SK-N-SH treated with all-trans-retinoic acid at 6 μM for 48 hours (cell line): Measurements from ENCODE around the gene DENND1A.

ENCODE experiments used
- ATAC-seq: fragments of 200-7000 bp; cut with Tn5 transposase; 3 replicates; pipeline ENCODE4 v1.9.1; 2020; ENCODE audit warnings: mild to moderate bottlenecking, moderate library complexity
- ARNTL ChIP-seq: fragments of 450-650 bp; formaldehyde crosslinking; IDR thresholded peaks from 2 replicates; pipeline ENCODE4 v1.5.0; 2020; ENCODE audit warnings: low read depth, mild to moderate bottlenecking, moderate library complexity, borderline replicate concordance
- BACH2 ChIP-seq: fragments of 250-450 bp; sonication (Bioruptor Pico); IDR thresholded peaks from 2 replicates; pipeline ENCODE4 v1.9.0; 2021; ENCODE audit warnings: mild to moderate bottlenecking, borderline replicate concordance
- CSDC2 ChIP-seq: fragments of 250-450 bp; sonication (Bioruptor Pico); IDR thresholded peaks from 2 replicates; pipeline ENCODE4 v1.5.0; 2020; ENCODE audit warnings: mild to moderate bottlenecking, moderate library complexity
- ESRRG ChIP-seq: fragments of 250-450 bp; sonication (Bioruptor Pico); IDR thresholded peaks from 2 replicates; pipeline ENCODE4 v1.6.1; 2021; ENCODE audit warnings: mild to moderate bottlenecking
- GLIS3 ChIP-seq: fragments of 250-450 bp; sonication (Bioruptor Pico); IDR thresholded peaks from 2 replicates; pipeline ENCODE4 v1.5.0; 2020; ENCODE audit warnings: mild to moderate bottlenecking, moderate library complexity
- ISL1 ChIP-seq: fragments of 250-450 bp; sonication (Bioruptor Pico); IDR thresholded peaks from 2 replicates; pipeline ENCODE4 v2.1.2; 2022; ENCODE audit warnings: mild to moderate bottlenecking, moderate library complexity
- OSR1 ChIP-seq: fragments of 250-450 bp; sonication (Bioruptor Pico); IDR thresholded peaks from 2 replicates; pipeline ENCODE4 v1.8.0; 2022; ENCODE audit warnings: moderate library complexity, mild to moderate bottlenecking, inconsistent platforms
- PPARA ChIP-seq: fragments of 250-450 bp; sonication (Bioruptor Pico); IDR thresholded peaks from 2 replicates; pipeline ENCODE4 v1.5.0; 2020; ENCODE audit warnings: mild to moderate bottlenecking, borderline replicate concordance
- SNAI2 ChIP-seq: fragments of 250-450 bp; sonication (Bioruptor Pico); IDR thresholded peaks from 2 replicates; pipeline ENCODE4 v1.5.0; 2020; ENCODE audit warnings: mild to moderate bottlenecking, moderate library complexity
- TCF4 ChIP-seq: fragments of 250-450 bp; sonication (Bioruptor Pico); IDR thresholded peaks from 2 replicates; pipeline ENCODE4 v1.8.0; 2021; ENCODE audit warnings: mild to moderate bottlenecking, moderate library complexity, borderline replicate concordance
- TOX ChIP-seq: fragments of 250-450 bp; sonication (Bioruptor Pico); IDR thresholded peaks from 2 replicates; pipeline ENCODE4 v1.8.0; 2021; ENCODE audit warnings: mild to moderate bottlenecking, moderate library complexity, borderline replicate concordance
- ZFP3 ChIP-seq: fragments of 250-450 bp; sonication (Bioruptor Pico); IDR thresholded peaks from 2 replicates; pipeline ENCODE4 v1.5.0; 2020; ENCODE audit warnings: mild to moderate bottlenecking, moderate library complexity
- ZFP30 ChIP-seq: fragments of 450-650 bp; formaldehyde crosslinking; IDR thresholded peaks from 2 replicates; pipeline ENCODE4 v1.5.0; 2022; ENCODE audit warnings: mild to moderate bottlenecking, moderate library complexity
- ZNF565 ChIP-seq: fragments of 450-650 bp; formaldehyde crosslinking; conservative IDR thresholded peaks from 2 replicates; pipeline ENCODE4 v1.5.0; 2020; ENCODE audit warnings: low read depth, mild to moderate bottlenecking, moderate library complexity
- ZNF70 ChIP-seq: fragments of 450-650 bp; formaldehyde crosslinking; IDR thresholded peaks from 2 replicates; pipeline ENCODE4 v1.5.0; 2020; ENCODE audit warnings: mild to moderate bottlenecking, moderate library complexity
- ZNF8 ChIP-seq: fragments of 450-650 bp; formaldehyde crosslinking; IDR thresholded peaks from 2 replicates; pipeline ENCODE4 v1.5.0; 2020; ENCODE audit warnings: mild to moderate bottlenecking, moderate library complexity
- TF ChIP-seq, protein P1 (sequence below): fragments of 250-450 bp; sonication (Bioruptor Pico); IDR thresholded peaks from 2 replicates; pipeline ENCODE4 v1.5.0; 2020; ENCODE audit warnings: mild to moderate bottlenecking, moderate library complexity
- TF ChIP-seq, protein P2 (sequence below): fragments of 250-450 bp; sonication (Bioruptor Pico); IDR thresholded peaks from 2 replicates; pipeline ENCODE4 v1.8.0; 2020; ENCODE audit warnings: mild to moderate bottlenecking, moderate library complexity, borderline replicate concordance
- TF ChIP-seq, protein P3 (sequence below): fragments of 250-450 bp; sonication (Bioruptor Pico); IDR thresholded peaks from 2 replicates; pipeline ENCODE4 v1.8.0; 2021; ENCODE audit warnings: low read depth, mild to moderate bottlenecking, moderate library complexity, borderline replicate concordance

Gene DENND1A

DNA sequence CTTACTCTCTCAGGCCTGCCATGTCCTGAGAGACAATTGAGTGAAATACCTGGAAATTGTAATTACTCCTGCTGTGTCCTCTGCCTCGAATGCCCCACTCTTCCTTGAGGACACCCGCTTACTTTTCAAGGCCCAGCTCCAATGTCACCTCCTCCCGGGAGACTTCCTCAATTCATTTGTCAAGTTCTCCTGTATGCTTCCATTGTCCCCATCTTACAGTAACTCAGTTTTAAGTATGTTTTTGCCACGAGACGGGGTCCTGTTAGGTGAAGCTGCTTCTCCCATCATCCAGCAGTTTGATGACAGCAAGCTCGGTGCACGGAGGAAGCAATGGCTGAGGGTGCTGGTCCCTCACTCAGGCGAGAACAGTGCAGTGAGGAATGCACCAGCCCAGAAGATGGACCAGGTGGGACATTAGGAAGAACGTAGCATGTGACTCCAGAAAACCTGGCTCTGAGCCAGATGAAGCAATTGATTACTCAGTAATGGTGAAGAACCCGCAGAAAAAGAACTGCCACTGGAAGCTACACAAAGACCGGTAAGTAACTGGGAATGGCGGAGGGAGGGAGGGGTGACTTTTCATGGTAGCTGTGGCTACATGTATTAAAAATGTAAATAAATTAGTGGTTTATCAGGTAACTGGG, 274.8 kb downstream of the DENND1A start:
- ATAC-seq, result no peak
- TF ChIP-seq TCF4 (CRISPR knock-in tag) (no peak), OSR1 (CRISPR knock-in tag) (no peak), SNAI2 (CRISPR knock-in tag) (no peak), PPARA (CRISPR knock-in tag) (no peak), ZFP30 (CRISPR knock-in tag) (no peak), ZNF565 (CRISPR knock-in tag) (no peak), ISL1 (CRISPR knock-in tag) (no peak), GLIS3 (CRISPR knock-in tag) (no peak)
- TF ChIP-seq, protein P1, sequence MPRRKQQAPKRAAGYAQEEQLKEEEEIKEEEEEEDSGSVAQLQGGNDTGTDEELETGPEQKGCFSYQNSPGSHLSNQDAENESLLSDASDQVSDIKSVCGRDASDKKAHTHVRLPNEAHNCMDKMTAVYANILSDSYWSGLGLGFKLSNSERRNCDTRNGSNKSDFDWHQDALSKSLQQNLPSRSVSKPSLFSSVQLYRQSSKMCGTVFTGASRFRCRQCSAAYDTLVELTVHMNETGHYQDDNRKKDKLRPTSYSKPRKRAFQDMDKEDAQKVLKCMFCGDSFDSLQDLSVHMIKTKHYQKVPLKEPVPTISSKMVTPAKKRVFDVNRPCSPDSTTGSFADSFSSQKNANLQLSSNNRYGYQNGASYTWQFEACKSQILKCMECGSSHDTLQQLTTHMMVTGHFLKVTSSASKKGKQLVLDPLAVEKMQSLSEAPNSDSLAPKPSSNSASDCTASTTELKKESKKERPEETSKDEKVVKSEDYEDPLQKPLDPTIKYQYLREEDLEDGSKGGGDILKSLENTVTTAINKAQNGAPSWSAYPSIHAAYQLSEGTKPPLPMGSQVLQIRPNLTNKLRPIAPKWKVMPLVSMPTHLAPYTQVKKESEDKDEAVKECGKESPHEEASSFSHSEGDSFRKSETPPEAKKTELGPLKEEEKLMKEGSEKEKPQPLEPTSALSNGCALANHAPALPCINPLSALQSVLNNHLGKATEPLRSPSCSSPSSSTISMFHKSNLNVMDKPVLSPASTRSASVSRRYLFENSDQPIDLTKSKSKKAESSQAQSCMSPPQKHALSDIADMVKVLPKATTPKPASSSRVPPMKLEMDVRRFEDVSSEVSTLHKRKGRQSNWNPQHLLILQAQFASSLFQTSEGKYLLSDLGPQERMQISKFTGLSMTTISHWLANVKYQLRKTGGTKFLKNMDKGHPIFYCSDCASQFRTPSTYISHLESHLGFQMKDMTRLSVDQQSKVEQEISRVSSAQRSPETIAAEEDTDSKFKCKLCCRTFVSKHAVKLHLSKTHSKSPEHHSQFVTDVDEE, result no peak

DNA sequence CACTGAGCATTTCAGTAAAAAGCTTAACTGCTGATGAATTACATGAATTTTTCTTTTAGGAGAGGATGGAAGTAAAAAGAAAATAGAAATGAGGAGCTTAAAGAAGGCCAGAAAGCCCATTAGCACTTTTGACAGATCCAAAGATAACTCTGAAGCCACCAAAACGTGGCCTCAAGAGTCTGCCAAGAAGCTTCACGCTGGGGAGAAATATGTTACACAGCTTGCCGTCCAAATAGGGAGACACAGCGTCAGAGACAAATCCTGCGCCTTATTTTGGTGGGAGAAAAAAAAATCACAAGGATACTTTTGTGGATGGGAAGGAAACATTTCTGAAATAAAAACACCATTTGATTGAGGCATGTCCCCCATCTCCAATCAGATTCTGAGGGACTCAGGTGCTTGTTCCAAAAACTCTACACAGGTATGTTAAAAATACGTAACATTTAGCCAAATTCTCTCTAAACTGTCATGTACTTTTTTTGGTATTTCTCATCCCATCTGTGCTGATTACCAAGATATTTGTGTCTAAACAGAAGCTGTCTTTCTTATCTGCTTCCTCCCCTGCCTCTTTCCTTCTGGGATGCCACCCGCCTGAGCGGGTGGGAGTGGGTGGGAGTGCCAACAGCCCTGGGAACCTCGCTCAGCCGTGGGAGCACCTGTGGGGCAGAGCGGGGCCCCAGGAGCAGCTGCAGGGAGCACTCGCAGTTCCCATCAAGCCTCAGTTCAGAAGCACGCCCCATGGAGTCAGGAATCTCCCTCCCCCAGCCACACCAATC, 275.5 kb downstream of the DENND1A start:
- TF ChIP-seq ESRRG (CRISPR knock-in tag), result no peak
- no peak for TF ChIP-seq ZNF8
- TF ChIP-seq GLIS3 (CRISPR knock-in tag), result no peak
- TF ChIP-seq, protein P2, sequence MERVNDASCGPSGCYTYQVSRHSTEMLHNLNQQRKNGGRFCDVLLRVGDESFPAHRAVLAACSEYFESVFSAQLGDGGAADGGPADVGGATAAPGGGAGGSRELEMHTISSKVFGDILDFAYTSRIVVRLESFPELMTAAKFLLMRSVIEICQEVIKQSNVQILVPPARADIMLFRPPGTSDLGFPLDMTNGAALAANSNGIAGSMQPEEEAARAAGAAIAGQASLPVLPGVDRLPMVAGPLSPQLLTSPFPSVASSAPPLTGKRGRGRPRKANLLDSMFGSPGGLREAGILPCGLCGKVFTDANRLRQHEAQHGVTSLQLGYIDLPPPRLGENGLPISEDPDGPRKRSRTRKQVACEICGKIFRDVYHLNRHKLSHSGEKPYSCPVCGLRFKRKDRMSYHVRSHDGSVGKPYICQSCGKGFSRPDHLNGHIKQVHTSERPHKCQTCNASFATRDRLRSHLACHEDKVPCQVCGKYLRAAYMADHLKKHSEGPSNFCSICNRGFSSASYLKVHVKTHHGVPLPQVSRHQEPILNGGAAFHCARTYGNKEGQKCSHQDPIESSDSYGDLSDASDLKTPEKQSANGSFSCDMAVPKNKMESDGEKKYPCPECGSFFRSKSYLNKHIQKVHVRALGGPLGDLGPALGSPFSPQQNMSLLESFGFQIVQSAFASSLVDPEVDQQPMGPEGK (CRISPR knock-in tag), result no peak
- TF ChIP-seq, protein P1, result no peak
- TF ChIP-seq SNAI2 (CRISPR knock-in tag), result no peak
- TF ChIP-seq ARNTL (CRISPR knock-in tag), result no peak
- TF ChIP-seq TOX, result no peak
- no peak for TF ChIP-seq ZNF70 (CRISPR knock-in tag)
- no peak for TF ChIP-seq PPARA (CRISPR knock-in tag)
- no peak for TF ChIP-seq BACH2 (CRISPR knock-in tag)
- no peak for TF ChIP-seq CSDC2 (CRISPR knock-in tag)
- no peak for ATAC-seq

DNA sequence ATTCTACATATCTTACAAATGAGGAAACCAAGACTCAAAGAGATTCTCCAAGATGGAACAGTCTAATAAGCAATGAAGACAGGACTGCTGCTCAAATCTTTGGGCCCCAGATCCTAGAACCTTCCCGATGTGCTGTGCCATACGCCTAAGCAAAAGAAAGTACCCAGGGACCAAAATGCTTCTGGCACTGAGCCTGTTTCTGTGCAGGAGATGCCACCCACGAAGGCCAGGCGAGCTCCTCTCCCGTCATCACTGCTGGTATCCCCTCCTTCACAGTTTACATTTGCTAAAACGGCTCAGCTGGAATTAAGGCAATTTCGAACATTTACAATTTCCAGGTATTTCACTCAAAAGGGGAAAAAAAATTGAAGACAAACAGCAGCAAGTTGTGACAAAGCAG, 277.5 kb downstream of the DENND1A start:
- TF ChIP-seq ZNF8 (no peak), ISL1 (CRISPR knock-in tag) (no peak), BACH2 (CRISPR knock-in tag) (no peak), ZFP3 (CRISPR knock-in tag) (no peak), GLIS3 (CRISPR knock-in tag) (no peak)
- ATAC-seq, result no peak

DNA sequence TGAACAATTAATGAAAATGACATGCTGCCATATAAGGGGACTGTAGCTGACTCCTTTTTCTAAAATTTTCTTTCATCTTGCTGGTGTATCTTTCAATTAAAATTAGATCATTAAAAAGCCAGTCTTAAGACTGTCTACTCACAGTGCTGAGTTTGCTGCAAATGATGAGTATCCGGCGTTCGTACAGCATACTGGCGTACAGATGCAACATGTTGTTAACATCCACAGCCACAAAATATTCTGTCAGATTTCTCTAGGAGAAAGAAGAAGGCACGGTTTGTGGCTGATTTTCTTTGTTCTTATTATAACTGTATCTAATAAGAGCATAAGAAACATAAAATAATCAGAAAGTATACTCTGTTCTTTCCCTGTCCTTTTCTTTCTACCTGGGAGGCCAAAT, 278.1 kb downstream of the DENND1A start:
- no peak for ATAC-seq
- TF ChIP-seq OSR1 (CRISPR knock-in tag), result no peak
- no peak for TF ChIP-seq ZNF70 (CRISPR knock-in tag)
- TF ChIP-seq, protein P3, sequence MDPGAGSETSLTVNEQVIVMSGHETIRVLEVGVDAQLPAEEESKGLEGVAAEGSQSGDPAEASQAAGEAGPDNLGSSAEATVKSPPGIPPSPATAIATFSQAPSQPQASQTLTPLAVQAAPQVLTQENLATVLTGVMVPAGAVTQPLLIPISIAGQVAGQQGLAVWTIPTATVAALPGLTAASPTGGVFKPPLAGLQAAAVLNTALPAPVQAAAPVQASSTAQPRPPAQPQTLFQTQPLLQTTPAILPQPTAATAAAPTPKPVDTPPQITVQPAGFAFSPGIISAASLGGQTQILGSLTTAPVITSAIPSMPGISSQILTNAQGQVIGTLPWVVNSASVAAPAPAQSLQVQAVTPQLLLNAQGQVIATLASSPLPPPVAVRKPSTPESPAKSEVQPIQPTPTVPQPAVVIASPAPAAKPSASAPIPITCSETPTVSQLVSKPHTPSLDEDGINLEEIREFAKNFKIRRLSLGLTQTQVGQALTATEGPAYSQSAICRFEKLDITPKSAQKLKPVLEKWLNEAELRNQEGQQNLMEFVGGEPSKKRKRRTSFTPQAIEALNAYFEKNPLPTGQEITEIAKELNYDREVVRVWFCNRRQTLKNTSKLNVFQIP (CRISPR knock-in tag), result no peak
- TF ChIP-seq ZNF565 (CRISPR knock-in tag), result no peak
- no peak for TF ChIP-seq ARNTL (CRISPR knock-in tag)
- TF ChIP-seq ZNF8, result no peak
- no peak for TF ChIP-seq PPARA (CRISPR knock-in tag)
- no peak for TF ChIP-seq TOX
- TF ChIP-seq, protein P2 (CRISPR knock-in tag), result no peak
- TF ChIP-seq, protein P1, result no peak
